Neural cell (in vitro differentiated cells): ENCODE data around the gene DENND1A.

Experiments
- CTCF ChIP-seq: fragments of 450-650 bp; IDR thresholded peaks from 2 replicates; pipeline ENCODE4 v1.5.1; 2014; ENCODE audit warnings: antibody characterized with exemption, mild to moderate bottlenecking, moderate library complexity; ENCODE audit not compliant: poor library complexity, severe bottlenecking
- EZH2 ChIP-seq: fragments of 200-600, 300-800 bp; shearing (Covaris generic), sonication (generic); IDR thresholded peaks from 2 replicates; pipeline ENCODE4 v1.6.1; 2014; ENCODE audit warnings: antibody characterized with exemption, low read length, borderline replicate concordance, mild to moderate bottlenecking; ENCODE audit not compliant: insufficient read depth, poor library complexity, severe bottlenecking
- MXI1 ChIP-seq: fragments of 450-650 bp; conservative IDR thresholded peaks from 2 replicates; pipeline ENCODE4 v1.6.1; 2014; ENCODE audit warnings: antibody characterized with exemption, mild to moderate bottlenecking; ENCODE audit not compliant: poor library complexity, severe bottlenecking
- POLR2AphosphoS5 ChIP-seq: IDR thresholded peaks from 2 replicates; pipeline ENCODE4 v1.6.1; 2012
- SMC3 ChIP-seq: fragments of 450-650 bp; conservative IDR thresholded peaks from 2 replicates; pipeline ENCODE4 v1.6.1; 2014; ENCODE audit warnings: antibody characterized with exemption, mild to moderate bottlenecking, moderate library complexity; ENCODE audit not compliant: poor library complexity

- TF ChIP-seq CTCF: no peak
- no peak for TF ChIP-seq POLR2AphosphoS5
- no peak for TF ChIP-seq MXI1
- no peak for TF ChIP-seq EZH2
- no peak for TF ChIP-seq SMC3
These were observed 15.6 kb upstream of the DENND1A start for GRCh38 chr9:123945532-123945931.
